Measurements from ENCODE around the gene ABCC11. TPM values are rescaled to one million over a fixed set of nuclear protein-coding genes. Genes with fewer than 3 reads are reported as not detected.

Gene ABCC11
- total and polyA plus RNA-seq, 2 of the 4 experiments (the other 2 are of a cell fraction), result 0.09 to 0.18 TPM

DNA sequence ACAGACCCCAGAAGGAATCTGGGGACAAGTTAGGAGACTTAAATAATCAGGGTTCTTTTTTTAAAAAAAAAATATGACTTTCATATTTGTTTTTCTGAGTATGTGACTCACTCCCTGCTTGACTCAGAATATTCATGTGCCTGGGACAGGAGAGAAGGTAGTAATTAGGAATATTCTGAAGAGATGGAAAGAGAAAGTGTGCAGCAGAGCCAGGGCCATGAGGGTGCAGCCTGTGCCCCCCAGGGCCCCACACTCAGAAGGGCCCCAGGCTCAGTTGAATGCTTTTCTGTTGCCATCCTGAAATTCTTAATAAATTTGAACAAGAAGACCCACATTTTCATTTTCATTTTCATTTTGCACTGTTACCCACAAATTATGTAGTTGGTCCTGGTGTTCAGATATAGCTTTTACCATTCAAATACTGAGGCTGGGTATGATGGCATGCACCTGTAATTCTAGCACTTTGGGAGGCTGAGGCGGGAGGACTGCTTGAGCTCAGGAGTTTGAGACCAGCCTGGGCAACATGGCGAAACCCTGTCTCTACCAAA is 14.8 kb downstream of the ABCC11 start:
- no peak overlapping the region for H4K5ac ChIP-seq (ENCODE audit: low read depth, low read length)

More for the DNA sequence above, 14.8 kb downstream of the ABCC11 start:
- Histone ChIP-seq H4K20me1 (ENCODE audit: insufficient read depth, low read length) (no peaks in the 10 kb centered on the region), H3K27ac (ENCODE audit: insufficient read depth, low read length) (no peak overlapping the region), H3K9ac (ENCODE audit: low read depth, low read length) (no peak overlapping the region), H3K14ac (replicated peaks; ENCODE audit: low read depth, low read length) (no peak overlapping the region), H3K27me3 (ENCODE audit: control insufficient read depth, insufficient read depth, low read length) (peaks cover 6% of the 10 kb centered on the region), H3K18ac (ENCODE audit: low read depth, low read length) (no peak overlapping the region), H3K9me3 (ENCODE audit: control insufficient read depth, insufficient read depth, low read length) (no peaks in the 10 kb centered on the region), H2BK15ac (ENCODE audit: low read depth, low read length) (no peak overlapping the region), H3K9me1 (ENCODE audit: insufficient read depth, low read length) (no peaks in the 10 kb centered on the region; the same call in 1 of the 2 replicates), H3K56ac (ENCODE audit: extremely low read depth, insufficient read depth, low read length) (no peak overlapping the region), H3K4me3 (ENCODE audit: insufficient read depth, low read depth, low read length) (no peak overlapping the region), H2AFZ (replicated peaks; ENCODE audit: low read length, poor library complexity) (no peak overlapping the region), H2BK120ac (ENCODE audit: low read depth, low read length) (no peak overlapping the region), H2BK5ac (ENCODE audit: low read depth, low read length, poor library complexity, severe bottlenecking) (no peak overlapping the region), H2AK5ac (ENCODE audit: low read depth, low read length) (no peak overlapping the region), H3K4me1 (ENCODE audit: control insufficient read depth, insufficient read depth, low read length) (0 out of 2 replicates have a peak, but pooled peaks cover 1% of the 10 kb centered on the region), H4K91ac (ENCODE audit: insufficient read depth, low read depth, low read length) (no peak overlapping the region), H3K23ac (ENCODE audit: low read depth, low read length) (no peak overlapping the region), H2AK9ac (replicated peaks; ENCODE audit: low read depth, low read length, poor library complexity) (no peak overlapping the region), H3K4me2 (ENCODE audit: low read depth, low read length) (0 out of 2 replicates have a peak overlapping the region, but pooled peaks have one; percentile 34), H3K36me3 (ENCODE audit: control insufficient read depth, insufficient read depth, low read length) (no peaks in the 10 kb centered on the region), H2BK20ac (ENCODE audit: low read depth, low read length) (no peak overlapping the region), H3K4ac (ENCODE audit: low read depth, low read length) (no peak overlapping the region), H4K8ac (ENCODE audit: low read depth in 2 of 2, low read length in 2 of 2) (no peak overlapping the region), H3K79me1 (ENCODE audit: low read depth in 1 of 2, low read length in 2 of 2) (no peaks in the 10 kb centered on the region)
- dilution Hi-C loops (cut with HindIII; ENCODE audit: low sequenced_read_pairs, unreplicated experiment), result no loop called here
- POLR2A ChIA-PET (ENCODE audit: unreplicated experiment), result no interaction called here
- DNase-seq, result peak; percentile 38
- CTCF ChIA-PET, result interaction anchor here (2.3 kb wide), 1 partner anchor 391 kb away, joined by 7 read pairs; no protein-coding TSS in a partner anchor
- WGBS, 2 experiments (ENCODE audit: extremely low coverage in 2 of 2, insufficient read length in 1 of 2), result no CpG with 5 or more reads among the region's 2 CpGs
- intact Hi-C loops (cut with micrococcal nuclease), result loop anchor here (1.0 to 2.0 kb wide), 3 partner anchors 310 to 398 kb away; no protein-coding TSS in a partner anchor
- no TSS peak for BruUV-seq (replicated peaks)
- no peak for TF ChIP-seq FOS (IDR thresholded peaks at IDR 0.05; ENCODE audit: low read depth, low read length)
- TF ChIP-seq RCOR1 (IDR thresholded peaks at IDR 0.05; ENCODE audit: insufficient replicate concordance, low read length), result no peak
- TF ChIP-seq MAZ (IDR thresholded peaks at IDR 0.05; ENCODE audit: borderline replicate concordance, low read depth, low read length), result no peak
- TF ChIP-seq CTCF (conservative IDR thresholded peaks at IDR 0.05; ENCODE audit: low read depth, low read length), result no peak
- TF ChIP-seq, protein P1, sequence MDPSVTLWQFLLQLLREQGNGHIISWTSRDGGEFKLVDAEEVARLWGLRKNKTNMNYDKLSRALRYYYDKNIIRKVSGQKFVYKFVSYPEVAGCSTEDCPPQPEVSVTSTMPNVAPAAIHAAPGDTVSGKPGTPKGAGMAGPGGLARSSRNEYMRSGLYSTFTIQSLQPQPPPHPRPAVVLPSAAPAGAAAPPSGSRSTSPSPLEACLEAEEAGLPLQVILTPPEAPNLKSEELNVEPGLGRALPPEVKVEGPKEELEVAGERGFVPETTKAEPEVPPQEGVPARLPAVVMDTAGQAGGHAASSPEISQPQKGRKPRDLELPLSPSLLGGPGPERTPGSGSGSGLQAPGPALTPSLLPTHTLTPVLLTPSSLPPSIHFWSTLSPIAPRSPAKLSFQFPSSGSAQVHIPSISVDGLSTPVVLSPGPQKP (IDR thresholded peaks at IDR 0.05; ENCODE audit: borderline replicate concordance, low read depth, low read length), result no peak
- TF ChIP-seq BHLHE40 (IDR thresholded peaks at IDR 0.05; ENCODE audit: low read depth, low read length), result 0 out of 2 replicates have a peak, but pooled peaks have one; percentile 13
- no peak for TF ChIP-seq POLR2A (IDR thresholded peaks at IDR 0.05; ENCODE audit: low read depth, low read length)
- no peak for TF ChIP-seq MAFK (IDR thresholded peaks at IDR 0.05; ENCODE audit: low read depth, low read length)
- peak; percentile 63 for ATAC-seq (ENCODE audit: low read depth)
- in situ Hi-C loops (cut with MboI; ENCODE audit: low sequenced_read_pairs), result no loop called here

Measured in IMR-90 (cell line).